Upper lobe of right lung (tissue), 1 donor: ENCODE results near the gene GRIN2B. TPM values are rescaled to one million over a fixed set of nuclear protein-coding genes. Genes with fewer than 3 reads are reported as not detected.
A peak's percentile ranks its signal among the peaks of the same experiment; 100 is the strongest.

ENCODE experiments used
- ATAC-seq: fragments of 200-7000 bp; cut with Tn5 transposase; one replicate; pipeline ENCODE4 v1.9.1; 2020; ENCODE audit warnings: mild to moderate bottlenecking, moderate library complexity
- DNase-seq: peaks from one replicate; pipeline ENCODE4 v3.0.0-alpha.2; 2020
- H3K27ac ChIP-seq: fragments of 200-600 bp; one replicate; pipeline ENCODE4 v1.8.0; 2022
- H3K27me3 ChIP-seq: fragments of 200-600 bp; one replicate; pipeline ENCODE4 v1.8.0; 2022; ENCODE audit warnings: mild to moderate bottlenecking
- H3K36me3 ChIP-seq: fragments of 200-600 bp; one replicate; pipeline ENCODE4 v1.8.0; 2022
- H3K4me1 ChIP-seq: fragments of 200-600 bp; one replicate; pipeline ENCODE4 v1.8.0; 2022
- H3K4me3 ChIP-seq: fragments of 200-600 bp; one replicate; pipeline ENCODE4 v1.8.0; 2022; ENCODE audit warnings: mild to moderate bottlenecking
- H3K9me3 ChIP-seq: fragments of 200-600 bp; one replicate; pipeline ENCODE4 v1.8.0; 2022
- intact Hi-C: fragments of 100-400 bp; cut with DNase I; formaldehyde crosslinking; loops from one replicate; pipeline ENCODE4 v1.11.0; 2022
- total RNA-seq: library from RNA; stranded (reverse); fragmentation: NEBNext Ultra II Directional; extraction: Animal tissue kit (Norgen Biotek cat#: 25700); gene quantifications from one replicate; pipeline ENCODE4 v1.2.1, GENCODE V29; 2021
- TF ChIP-seq, protein P1 (sequence below): fragments of 200-600 bp; IDR thresholded peaks from one replicate; pipeline ENCODE4 v1.8.0; 2022; ENCODE audit warnings: antibody characterized with exemption
- donor health status: DM: no; HTN: yes; CAD: no; lungs with severe emphysema.

Gene GRIN2B
- total RNA-seq, 1 donor from 2014 or later = 1.1 TPM

DNA sequence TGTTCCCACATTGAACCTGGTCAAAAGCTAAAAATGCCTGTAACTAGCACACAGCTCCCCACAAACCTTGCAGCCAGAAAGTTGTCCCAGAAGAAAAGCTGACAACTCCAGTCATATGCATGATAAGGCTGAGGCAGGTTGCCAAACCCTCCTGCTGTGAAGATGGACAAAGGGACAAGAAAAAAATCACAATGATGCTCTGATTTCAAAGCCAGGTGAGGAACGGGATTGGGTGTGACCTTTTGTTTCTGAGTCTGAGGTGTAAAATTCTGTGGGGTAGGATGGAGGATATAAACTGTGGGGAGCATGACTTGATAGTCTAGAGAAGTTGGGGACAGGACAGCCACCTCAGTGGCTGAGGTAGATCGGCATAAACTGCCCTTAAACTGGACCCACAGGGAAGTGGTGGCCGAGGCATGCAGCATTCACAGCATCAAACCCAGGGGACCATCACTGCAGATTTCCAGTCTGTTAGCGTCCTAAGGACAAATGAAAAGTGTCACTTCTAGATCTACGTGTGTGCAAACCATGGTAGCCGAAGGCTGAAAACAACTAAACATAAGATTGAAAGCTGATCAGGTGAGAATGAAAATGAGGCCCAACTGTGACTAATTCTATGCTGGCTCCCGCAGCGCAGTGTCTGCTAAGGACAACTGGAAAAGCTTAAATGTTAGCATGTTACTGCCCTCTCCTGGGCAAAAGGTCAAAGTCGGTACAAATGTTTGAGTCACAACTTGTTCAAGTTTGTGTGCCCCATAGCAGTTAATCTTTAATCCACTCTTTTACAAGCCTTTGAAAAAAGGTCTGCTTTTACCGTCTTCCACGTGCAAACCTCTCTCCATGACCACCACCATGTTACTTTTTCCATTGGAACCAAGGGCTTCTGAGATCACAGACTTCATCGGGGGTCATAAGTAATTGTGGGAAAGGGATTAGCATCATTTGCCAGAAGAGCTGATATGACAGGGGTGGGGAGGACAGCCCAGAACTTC lies 39.8 kb downstream of the GRIN2B start:
- no peak for DNase-seq
- no peaks in the 10 kb centered on the region for H3K27me3 ChIP-seq
- H3K4me3 ChIP-seq = no peak overlapping the region
- H3K36me3 ChIP-seq = no peaks in the 10 kb centered on the region
- intact Hi-C loops = no loop called here
- no peak overlapping the region for H3K27ac ChIP-seq
- H3K4me1 ChIP-seq = no peaks in the 10 kb centered on the region
- no peaks in the 10 kb centered on the region for H3K9me3 ChIP-seq
- peak; percentile 95 for ATAC-seq
- TF ChIP-seq, protein P1, sequence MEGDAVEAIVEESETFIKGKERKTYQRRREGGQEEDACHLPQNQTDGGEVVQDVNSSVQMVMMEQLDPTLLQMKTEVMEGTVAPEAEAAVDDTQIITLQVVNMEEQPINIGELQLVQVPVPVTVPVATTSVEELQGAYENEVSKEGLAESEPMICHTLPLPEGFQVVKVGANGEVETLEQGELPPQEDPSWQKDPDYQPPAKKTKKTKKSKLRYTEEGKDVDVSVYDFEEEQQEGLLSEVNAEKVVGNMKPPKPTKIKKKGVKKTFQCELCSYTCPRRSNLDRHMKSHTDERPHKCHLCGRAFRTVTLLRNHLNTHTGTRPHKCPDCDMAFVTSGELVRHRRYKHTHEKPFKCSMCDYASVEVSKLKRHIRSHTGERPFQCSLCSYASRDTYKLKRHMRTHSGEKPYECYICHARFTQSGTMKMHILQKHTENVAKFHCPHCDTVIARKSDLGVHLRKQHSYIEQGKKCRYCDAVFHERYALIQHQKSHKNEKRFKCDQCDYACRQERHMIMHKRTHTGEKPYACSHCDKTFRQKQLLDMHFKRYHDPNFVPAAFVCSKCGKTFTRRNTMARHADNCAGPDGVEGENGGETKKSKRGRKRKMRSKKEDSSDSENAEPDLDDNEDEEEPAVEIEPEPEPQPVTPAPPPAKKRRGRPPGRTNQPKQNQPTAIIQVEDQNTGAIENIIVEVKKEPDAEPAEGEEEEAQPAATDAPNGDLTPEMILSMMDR = peak; percentile 30

DNA sequence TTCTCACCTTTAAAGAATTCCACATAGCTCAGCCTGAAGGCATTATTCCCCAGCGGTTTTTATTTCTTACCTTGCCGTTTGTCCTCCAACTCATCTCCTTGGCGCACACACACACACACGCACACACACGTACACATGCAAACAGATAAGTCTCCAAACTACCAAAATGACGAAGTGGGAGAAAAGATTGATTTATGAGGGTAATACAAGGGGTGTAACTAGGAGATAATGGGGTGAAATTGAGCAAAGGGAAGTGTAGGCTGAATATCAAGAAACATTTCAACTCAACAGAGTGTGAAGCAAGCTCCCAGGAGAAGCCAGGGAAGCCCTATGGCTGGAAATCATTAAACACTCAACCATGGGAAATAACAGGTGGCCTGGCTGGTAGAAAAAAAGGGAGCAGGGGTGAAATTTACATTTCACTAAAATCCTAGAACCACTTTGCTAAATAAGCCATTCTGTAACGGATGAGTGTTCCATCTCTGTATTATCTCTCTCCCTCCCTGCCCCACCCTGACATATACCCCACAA lies 41.0 kb downstream of the GRIN2B start:
- intact Hi-C loops = no loop called here
- H3K36me3 ChIP-seq = no peaks in the 10 kb centered on the region
- no peak for ATAC-seq
- H3K4me3 ChIP-seq = no peak overlapping the region
- H3K4me1 ChIP-seq = no peaks in the 10 kb centered on the region
- H3K27me3 ChIP-seq = no peaks in the 10 kb centered on the region
- TF ChIP-seq, protein P1 = no peak
- H3K27ac ChIP-seq = no peak overlapping the region
- no peak for DNase-seq
- H3K9me3 ChIP-seq = no peaks in the 10 kb centered on the region

DNA sequence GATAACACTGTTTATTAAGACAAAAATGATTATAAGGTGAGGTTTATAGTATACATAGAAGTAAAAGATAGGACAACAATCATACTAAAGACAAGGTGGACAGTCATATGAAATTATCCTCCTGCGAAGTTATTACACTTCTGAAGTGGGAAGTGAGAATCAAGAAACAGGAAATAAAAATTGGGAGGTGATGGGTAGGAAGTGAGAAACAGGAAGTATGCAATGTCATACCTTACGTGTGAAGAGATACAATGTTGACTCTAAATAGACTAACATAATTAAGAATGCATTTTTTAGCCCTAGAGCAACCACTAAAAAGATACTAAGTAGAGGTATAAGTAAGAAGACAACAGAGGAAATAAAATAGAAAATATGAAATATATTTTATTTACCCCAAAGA lies 43.7 kb downstream of the GRIN2B start:
- Histone ChIP-seq H3K36me3 (no peaks in the 10 kb centered on the region), H3K27ac (no peak overlapping the region), H3K4me1 (no peaks in the 10 kb centered on the region), H3K4me3 (no peak overlapping the region), H3K27me3 (no peaks in the 10 kb centered on the region), H3K9me3 (no peaks in the 10 kb centered on the region)
- DNase-seq = no peak
- intact Hi-C loops = no loop called here
- ATAC-seq = no peak
- TF ChIP-seq, protein P1 = no peak

DNA sequence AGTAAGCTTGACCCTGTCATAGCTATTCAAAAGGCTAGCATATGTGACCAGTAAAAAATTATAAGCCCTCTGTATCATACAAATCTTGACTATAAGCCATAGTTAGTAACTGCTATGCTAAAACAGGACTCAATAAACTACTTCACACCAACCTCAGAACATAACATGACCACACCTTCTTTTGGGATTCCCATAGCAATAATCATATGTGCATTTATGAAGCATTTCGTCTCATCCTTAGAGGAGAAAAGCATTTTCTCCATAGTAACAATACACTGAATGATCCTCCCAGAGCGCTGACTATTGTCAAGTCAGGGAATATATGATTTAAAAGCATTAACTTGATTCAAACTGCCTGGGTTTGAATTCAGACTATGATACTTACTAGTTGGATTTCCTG lies 46.2 kb downstream of the GRIN2B start:
- no peak overlapping the region for H3K4me3 ChIP-seq
- TF ChIP-seq, protein P1 = no peak
- H3K36me3 ChIP-seq = no peaks in the 10 kb centered on the region
- no peaks in the 10 kb centered on the region for H3K9me3 ChIP-seq
- DNase-seq (no peak), ATAC-seq (no peak)
- H3K4me1 ChIP-seq = no peaks in the 10 kb centered on the region
- intact Hi-C loops = no loop called here
- H3K27ac ChIP-seq = no peak overlapping the region
- H3K27me3 ChIP-seq = no peaks in the 10 kb centered on the region
